Ramos (cell line): Measurements from ENCODE around the gene C10orf67.
"Not testable (repeated sequence)": the region's sequence is repeated elsewhere in the genome, so short reads cannot be mapped to it uniquely, and the experiment has no call there.

Experiments
- in situ Hi-C: fragments of 300-500 bp; cut with MboI; formaldehyde crosslinking; loops from one replicate; pipeline ENCODE4 v1.14.3; 2022; ENCODE audit warnings: low sequenced_read_pairs; ENCODE audit not compliant: unreplicated experiment

Gene C10orf67

DNA sequence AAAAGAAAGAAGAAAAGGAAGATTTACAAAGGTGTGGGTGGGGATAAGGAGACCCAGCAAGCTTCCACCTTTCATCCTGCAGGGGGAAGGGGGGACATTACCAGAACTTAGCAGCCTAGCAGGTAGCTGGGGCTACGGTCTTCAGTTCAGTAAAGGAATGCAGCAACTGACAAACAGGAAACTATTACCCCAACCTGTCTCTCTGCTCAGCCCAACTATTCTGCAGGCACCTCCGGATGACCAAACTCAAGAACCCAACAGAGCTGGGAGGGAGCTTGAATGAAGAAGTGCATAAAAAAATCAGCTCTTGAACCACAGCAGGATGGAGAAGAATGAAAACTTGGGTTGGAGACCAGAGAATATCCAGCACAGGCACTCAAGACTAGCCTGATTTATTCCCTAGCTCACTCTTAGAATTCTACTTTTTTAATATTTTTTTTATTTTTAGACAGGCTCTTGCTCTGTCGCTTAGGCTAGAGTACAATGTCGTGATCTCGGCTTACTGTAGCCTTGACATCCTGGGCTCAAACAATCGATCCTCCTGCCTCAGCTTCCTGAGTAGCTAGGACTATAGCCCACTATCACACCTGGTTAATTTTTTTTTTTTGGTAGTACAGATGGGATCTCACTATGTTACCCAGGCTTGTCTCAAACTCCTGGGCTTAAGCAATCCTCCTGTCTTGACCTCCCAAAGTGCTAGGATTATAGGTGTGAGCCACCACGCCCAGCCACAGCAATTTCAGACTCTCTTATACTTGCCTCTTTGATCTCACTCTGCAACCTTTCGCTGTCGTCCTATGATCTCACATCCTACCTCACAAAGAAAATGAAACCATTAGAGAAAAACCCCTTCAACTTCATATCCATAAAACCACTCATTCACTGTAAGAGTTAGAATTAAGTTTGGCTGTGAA, 18.5 kb upstream of the C10orf67 start:
- in situ Hi-C loops, result no loop called here

DNA sequence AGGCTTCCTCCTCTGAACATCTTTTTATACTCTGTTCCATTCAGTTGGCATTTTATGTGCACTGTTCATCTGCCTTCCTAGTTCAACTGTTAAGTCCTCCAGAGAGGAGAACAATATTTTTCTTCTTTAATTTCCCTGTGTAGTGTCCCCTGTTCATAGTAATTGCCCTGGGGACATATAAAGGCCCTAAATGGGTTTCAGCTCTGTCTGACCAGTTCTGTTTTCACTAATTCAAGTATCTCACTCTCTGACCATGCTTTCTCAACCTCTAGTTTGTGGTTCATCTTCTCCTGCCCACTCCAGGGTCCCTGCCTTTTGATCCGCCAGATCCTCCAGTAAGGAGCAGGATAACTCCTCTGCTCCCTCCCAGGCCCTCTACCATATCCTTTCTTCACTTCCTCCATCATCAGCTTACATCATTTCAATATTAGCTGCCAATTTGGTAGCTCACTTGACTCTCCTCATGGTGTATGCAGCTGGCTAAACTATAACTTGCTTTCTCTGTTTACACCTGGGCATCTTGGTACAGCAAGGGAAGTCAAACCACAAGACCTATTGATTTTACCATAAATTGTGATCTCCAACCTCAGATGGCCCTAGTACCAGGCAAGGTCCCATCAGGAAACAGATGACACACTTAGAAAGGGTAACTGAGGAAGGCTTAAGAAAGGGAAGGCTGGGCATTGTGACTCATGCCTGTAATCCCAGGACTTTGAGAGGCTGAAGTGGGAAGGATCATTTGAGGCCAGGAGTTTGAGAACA, 17.7 kb upstream of the C10orf67 start:
- in situ Hi-C loops, result no loop called here

DNA sequence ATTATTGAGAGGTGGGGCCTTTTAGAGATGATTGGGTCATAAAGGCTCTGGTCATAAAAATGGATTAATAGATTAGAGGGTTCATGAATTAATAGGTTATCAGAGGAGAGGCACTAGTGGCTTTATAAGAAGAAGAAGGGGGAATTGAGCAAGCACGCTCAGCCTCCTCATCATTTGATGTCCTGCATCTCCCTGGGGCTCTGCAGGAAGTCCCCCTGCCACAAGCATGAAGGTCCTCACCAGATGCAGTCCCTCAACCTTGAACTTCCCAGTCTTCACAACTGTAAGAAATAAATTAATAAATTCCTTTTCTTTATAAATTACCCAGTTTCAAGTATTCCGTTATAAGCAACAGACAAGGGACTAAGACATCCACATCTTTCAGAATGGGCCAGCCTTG, 17.1 kb upstream of the C10orf67 start:
- in situ Hi-C loops, result no loop called here

DNA sequence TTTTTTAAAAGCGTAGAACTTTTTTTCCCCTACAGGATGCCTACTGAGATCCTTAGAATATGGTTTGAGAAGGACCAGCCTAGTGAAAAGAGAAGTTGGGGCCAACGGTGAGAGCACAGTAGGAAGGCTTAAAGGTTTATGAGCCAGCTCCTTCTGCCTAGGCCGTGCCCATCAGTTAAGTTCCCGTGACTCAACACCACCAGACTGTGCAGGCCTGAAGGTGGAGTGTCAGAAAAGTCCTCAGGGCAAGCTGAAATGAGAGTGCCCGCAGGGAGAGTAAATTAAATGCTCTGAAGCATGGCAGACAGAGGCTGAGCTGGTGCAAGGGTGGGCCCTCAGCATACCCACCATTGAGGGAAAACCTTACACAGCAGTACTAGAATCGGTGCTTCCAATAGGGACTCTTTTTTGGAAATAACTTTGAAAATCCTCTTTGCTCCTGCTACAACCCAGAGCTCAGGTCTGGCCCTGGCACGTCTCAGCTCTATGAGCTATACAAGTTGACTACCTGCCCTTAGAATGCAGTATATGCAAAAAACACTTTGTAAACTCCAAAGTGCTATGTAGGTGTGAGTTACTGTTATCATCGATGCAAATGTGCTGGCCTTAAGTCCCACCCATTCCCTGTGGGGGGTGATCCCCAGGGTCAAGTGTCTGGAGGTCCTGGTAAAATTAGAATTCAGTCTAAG, 15.2 kb upstream of the C10orf67 start:
- in situ Hi-C loops, result no loop called here

DNA sequence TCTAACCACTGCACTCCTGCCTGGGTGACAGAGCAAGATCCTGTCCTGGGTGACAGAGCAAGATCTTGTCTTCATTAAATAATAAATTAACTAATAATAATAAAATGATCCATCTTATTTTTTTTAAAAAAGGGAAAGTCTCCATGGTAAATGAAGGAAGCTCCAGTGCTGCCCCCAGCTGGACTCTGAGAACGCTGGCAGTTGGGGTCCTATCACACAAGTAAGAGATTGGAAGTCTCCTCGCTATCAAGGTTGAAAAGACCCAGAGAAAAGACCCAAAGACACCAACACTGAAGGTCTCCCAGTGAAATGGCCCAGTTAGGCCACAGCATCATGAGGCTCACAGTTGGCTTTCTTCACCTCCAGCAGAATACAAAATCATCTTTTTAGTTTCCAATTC, 13.8 kb upstream of the C10orf67 start:
- in situ Hi-C loops, result no loop called here

DNA sequence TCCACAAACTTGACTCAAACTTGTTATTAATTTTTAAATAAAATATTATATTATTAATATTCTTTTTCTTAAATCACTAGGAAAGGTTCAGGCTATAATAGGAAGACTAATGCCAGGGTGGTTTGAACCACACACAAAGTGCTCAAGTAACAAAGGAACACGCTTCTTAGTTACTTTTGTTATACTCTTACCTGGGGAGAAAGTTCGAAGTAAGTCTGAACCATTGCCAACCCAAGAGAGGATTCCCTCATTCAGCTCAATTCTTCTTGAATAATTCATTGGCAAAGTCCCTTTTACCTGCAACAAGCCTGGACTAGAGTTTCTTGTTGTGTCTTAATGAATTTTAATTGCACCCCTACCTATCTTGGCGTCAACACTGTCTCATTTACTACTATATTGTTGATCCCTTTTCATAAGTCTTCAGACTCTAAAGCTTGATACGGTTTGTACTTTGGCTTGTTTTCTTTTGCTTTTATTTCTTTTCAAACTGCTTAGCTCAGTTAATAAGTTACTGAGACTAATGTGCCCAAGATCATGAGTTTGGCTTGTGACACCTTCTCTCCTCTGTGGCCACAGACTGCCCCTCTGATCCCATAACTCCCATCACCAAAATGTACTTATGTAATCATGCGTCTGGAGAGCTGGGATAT, 10.2 kb upstream of the C10orf67 start:
- in situ Hi-C loops, result no loop called here

DNA sequence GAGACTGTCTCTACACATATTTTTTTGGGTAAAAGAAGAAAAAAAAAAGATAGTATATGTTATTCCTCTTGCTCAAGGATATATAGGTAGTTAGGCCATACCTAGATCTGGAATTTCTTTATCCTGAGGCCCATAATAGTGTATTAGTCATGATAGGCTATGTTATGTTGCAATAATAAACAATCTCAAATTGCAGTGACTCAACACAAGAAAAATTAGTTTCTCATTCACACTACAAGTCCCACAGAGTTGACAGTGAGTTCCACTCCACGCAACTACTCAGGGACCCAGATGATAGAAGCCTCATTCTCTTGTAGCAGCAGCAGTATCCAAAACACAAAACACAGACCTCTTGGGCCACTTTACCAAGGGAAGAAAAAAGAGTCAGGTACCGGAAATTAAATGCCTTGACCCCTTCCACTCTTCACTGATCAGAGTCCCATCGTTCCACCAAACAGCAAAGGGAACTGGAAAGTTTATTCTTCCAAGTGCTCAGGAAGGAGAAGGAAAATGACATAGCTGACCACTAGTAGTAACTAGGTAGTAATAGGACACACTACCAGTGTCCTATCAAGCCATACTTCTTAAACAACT, 7.4 kb upstream of the C10orf67 start:
- in situ Hi-C loops, result no loop called here

DNA sequence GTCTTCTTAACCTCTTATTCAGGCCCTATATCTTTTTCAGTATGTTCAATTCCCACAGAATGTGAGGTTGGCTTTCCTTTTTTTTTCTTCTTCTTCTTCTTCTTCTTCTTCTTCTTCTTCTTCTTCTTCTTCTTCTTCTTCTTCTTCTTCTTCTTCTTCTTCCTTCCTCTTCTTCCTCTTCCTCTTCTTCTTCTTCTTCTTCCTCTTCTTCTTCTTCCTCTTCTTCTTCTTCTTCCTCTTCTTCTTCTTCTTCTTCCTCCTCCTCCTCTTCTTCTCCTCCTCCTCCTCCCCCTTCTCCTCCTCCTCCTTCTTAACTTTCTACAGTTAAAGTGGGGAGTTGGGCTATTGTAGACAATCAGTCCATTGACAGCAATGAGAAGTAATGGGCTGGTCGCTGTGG, 6.1 kb upstream of the C10orf67 start:
- in situ Hi-C loops, result not testable (repeated sequence)

DNA sequence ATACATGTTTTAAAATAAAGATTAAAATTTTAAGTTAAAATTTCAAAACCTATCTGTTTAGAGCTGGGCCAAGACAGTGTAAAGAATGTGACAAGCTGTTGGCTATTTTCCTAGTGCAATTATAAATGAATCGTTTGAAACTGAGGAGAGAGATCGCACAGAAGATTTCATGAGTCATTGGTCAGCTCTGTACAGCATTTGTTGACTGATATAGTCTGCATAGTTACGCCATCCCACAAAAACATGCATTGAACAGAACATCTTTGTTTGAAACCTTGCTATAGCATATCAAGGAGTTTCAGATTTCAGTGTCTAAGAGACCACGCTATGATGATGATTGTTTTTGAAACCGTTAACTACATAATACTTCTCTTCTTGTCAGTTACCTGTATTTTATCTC, 1.3 kb upstream of the C10orf67 start:
- in situ Hi-C loops, result no loop called here

DNA sequence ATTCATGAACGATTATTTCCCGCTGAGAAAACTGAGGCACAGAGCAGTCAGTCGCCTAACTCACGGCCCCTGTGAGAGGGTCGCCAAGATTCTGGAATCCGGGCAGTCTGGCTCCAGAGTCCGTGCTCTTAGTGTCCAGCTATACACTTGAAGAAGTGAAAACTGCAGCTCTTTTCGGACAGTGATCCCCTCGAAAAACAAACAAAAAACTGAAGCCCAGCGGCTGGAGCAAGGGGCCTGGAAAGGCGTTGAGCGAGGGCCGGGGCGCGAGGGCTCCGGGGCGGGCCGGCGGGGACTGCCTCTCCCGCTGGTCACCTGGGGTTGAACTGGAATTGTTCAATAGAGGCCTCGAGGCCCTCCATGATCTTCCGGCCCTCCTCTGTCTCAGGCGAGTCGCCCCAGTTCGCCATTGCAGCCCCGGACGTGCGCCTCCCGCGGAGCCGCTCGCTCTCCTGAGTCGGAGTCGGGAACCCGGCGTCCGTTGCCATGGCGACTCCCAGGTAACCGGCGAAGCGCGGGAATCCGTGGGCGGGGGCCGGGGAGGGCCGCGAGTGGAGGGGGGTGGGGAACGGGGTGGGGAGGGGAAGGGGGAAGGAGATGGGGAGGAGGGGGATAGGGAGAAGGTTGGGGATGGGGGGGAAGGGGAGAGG, 881 bp downstream of the C10orf67 start:
- in situ Hi-C loops, result no loop called here

DNA sequence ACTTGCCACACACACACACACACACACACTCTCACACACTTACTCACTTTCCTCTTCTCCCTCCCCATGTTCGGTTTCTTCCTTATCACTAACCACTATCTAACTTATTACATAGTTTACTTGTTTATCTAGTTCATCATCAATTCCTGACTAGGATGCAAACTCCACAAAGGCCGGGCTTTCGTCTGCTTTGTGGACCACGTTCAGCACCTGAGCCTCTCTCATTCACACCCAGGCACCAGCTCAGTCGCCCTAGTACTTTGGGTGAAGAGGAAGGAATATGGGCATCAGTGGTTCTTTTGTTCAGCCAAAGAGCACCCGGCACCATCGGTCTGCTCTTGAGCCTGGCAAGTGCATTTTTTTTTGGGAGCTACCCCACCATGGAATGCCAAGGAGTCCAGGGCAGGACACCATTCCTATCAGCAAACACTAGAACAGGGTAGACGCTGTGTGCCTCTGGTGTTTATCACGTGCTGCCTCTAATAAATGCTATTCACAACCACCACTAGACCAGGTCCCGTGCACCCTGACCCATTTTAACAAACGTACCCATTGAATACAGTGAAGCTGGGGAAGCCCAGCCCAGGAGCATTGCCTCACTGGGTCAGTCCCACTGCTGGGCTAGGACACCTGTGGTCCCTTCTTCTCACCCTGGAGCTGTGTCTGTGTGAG, 2.2 kb downstream of the C10orf67 start:
- in situ Hi-C loops, result no loop called here

DNA sequence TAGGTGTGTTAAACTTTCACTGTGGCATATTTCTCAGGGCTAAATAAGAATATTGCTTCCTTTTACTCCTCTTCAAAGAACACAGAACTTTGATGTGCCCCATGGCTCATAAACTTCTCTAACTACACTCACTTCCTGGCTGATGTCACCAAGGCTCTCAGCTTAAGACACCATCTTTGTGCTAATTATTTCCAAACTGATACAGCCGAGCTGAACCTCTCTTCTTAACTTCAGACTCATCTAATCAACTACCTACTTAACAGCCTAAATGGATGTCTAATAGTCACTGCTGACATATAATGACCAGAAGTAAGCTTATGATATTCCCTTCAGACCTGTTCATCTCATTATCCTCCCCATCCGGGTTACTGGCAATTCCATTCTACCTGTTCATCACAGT, 3.6 kb downstream of the C10orf67 start:
- in situ Hi-C loops, result no loop called here

DNA sequence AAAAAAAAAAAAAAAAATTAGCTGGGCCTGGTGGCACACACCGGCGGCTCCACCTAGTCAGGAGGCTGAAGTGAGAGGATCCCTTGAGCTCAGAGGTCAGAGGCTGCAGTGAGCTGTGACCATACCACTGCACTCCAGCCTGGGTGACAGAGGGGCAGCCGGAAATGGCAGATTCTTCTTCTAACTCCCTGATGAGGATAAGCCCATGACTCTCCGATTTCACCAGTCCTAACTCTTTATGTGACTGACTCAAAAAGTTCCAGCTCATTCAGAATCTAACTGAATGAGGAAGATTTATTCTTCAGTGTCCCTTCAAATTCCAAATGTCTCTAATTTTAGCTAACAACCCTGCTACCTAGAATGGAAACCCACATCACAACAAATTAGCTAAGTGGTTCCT, 4.2 kb downstream of the C10orf67 start:
- in situ Hi-C loops, result no loop called here

DNA sequence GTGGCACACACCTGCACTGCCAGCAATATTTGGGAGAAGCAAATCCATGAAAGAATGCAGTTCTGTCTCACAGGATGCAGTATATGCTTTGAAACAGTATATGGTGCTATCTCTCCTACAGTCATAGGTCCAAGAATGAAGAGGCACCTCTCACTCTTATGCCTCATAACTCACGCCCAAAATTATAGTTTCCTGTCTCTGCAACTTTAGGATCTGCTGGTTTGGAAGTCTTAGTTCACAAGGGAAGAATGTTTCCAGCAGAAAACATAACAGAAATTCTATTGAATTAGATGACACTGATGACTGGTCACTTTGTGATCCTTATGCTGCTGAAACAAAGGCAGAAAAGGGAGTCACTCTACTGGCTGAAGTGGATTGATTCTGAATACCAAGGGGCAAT, 5.7 kb downstream of the C10orf67 start:
- in situ Hi-C loops, result no loop called here

DNA sequence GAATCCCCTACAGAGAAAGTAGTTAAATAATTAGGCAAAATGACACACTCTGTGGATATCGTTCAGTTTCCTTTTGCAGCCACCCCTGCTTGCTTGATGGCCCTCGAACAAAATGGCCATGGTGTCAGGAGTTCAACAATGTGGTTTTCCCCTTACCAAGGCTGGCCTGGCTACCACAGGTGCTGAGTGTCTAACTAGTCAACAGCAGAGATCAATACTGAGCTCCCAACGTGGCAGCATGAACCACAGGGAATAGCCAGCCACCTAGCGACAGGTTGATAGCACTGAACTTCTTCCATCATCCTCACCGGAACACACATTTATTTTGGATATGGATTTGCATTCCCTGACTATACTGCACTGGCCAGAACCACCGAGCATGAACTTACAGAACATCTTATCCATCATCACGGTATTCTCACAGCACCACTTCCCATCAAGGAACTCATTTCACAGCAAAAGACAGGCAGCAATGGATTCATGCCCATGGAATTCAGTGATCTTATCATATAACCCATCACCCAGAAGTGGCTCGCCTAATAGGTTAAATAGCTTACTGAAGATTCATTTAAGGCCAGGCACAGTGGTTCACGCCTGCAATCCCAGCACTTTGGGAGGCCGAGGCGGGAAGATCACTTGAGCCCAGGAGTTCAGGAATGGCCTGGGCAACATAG, 6.3 kb downstream of the C10orf67 start:
- in situ Hi-C loops, result no loop called here

DNA sequence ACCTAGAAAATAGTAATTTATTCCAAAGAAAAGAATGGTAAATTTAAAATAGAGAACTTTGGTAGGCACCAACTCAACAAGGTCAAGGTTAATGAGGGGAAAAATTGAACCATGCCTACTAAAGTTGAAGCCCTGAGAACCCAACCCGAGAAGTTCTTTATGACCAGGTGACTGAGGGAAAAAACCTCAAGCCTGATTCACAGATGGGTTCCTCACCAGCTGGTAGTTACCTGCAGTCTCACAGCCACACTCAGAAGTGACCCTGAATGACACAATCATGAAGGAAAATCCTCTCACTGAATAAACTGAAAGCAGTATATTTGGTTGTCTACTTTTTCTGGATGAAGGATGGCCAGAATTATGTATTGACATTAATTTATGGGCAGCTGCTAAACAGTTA, 7.0 kb downstream of the C10orf67 start:
- in situ Hi-C loops, result no loop called here

DNA sequence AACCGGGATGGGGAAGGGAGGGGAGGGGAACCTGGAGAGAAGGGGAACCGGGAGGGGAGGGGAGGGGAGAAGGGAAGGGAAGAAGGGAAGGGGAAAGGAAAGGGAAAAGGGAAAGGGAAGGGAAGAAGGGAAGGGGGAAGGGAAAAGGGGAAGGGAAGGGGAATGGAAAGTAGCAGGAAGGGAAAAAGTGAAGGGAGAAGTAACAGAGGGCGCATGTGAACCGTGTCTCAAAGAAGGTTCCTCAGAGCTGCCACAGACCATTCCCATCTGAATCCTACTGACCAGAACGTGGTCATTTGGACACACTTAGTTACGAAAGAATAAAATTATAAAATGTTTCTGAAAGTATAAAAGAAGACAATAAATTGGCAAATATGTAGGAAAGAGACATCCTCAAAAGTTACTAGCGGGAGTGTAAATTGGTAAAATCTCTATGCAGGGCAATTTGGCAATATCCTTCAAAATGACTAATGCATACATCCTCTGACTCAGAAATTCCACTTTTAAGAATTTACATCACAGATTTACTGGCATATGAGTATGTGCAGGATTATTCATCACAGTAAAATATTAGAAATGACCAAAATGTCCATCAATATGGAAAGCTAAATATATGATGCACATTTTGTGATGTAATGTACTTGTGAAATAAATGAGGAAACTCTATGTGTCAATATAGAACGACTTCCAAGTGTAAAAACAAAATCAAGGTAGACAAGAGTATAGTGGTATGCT, 12.9 kb downstream of the C10orf67 start:
- in situ Hi-C loops, result no loop called here

DNA sequence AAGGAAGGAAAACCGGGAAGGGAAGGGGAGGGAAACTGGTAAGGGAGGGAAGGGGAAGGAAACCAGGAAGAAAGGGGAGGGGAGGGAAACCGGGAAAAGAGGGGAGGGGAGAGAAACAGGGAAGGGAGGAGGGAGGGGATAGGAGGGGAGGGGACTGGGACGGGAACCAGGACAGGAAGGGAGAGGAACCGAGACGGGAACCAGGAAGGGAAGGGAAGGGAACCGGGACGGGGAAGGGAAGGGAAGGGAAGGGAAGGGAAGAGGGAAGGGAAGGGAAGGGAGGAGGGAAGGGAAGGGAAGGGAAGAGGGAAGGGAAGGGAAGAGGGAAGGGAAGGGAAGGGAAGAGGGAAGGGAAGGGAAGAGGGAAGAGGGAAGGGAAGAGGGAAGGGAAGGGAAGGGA, 13.6 kb downstream of the C10orf67 start:
- in situ Hi-C loops, result no loop called here
